GM12878 (cell line): Measurements from ENCODE around the gene PKN2.

Experiments used
- HCFC1 ChIP-seq: fragments of 150-350 bp; IDR thresholded peaks from 2 replicates; pipeline ENCODE4 v1.6.1; 2014; ENCODE audit warnings: low read length
- MYC ChIP-seq: IDR thresholded peaks from 2 replicates; pipeline ENCODE4 v1.6.1; 2011; ENCODE audit warnings: mild to moderate bottlenecking, low read length, moderate library complexity, inconsistent platforms; ENCODE audit not compliant: insufficient read depth, insufficient replicate concordance, insufficient read length, severe bottlenecking
- NFYB ChIP-seq: IDR thresholded peaks from 2 replicates; pipeline ENCODE4 v1.6.1; 2011; ENCODE audit warnings: low read depth, mild to moderate bottlenecking, low read length, improper control_type of control experiment, moderate library complexity; ENCODE audit not compliant: insufficient read depth
- POLR2AphosphoS5 ChIP-seq: IDR thresholded peaks from 2 replicates; pipeline ENCODE4 v1.6.1; 2011; ENCODE audit warnings: mild to moderate bottlenecking, low read length, inconsistent platforms
- RFX5 ChIP-seq: IDR thresholded peaks from 2 replicates; pipeline ENCODE4 v1.6.1; 2011; ENCODE audit warnings: low read depth, low read length, improper control_type of control experiment
- SREBF2 ChIP-seq: IDR thresholded peaks from 2 replicates; pipeline ENCODE4 v1.6.1; 2012; ENCODE audit warnings: mild to moderate bottlenecking, low read length
- ZNF217 ChIP-seq: fragments of 450-650 bp; IDR thresholded peaks from 2 replicates; pipeline ENCODE4 v1.6.1; 2017; ENCODE audit warnings: antibody characterized with exemption, mild to moderate bottlenecking
- ZNF384 ChIP-seq: IDR thresholded peaks from 2 replicates; pipeline ENCODE4 v1.6.1; 2012; ENCODE audit warnings: low read depth, mild to moderate bottlenecking, low read length, improper control_type of control experiment, borderline replicate concordance
- TF ChIP-seq, protein P1 (sequence below), 3 experiments: IDR thresholded peaks in 2 of 3; conservative IDR thresholded peaks in 1 of 3; 2 replicates each; pipeline ENCODE4 v1.5.1; 2011; ENCODE audit warnings: low read depth in 3 of 3, low read length in 3 of 3, mild to moderate bottlenecking in 3 of 3, control low read depth in 2 of 3, moderate library complexity in 2 of 3, inconsistent platforms in 1 of 3, mixed read lengths in 1 of 3; ENCODE audit not compliant: control insufficient read depth in 2 of 3, insufficient read depth in 1 of 3; ENCODE audit errors: extremely low read depth in 1 of 3
- TF ChIP-seq, protein P2 (sequence below): IDR thresholded peaks from 2 replicates; pipeline ENCODE4 v1.6.1; 2012; ENCODE audit warnings: low read depth, low read length, improper control_type of control experiment

GRCh38 chr1:88735382-88735781, 51.3 kb downstream of the PKN2 start:
- TF ChIP-seq NFYB (no peak), SREBF2 (no peak), POLR2AphosphoS5 (no peak), RFX5 (no peak), ZNF384 (no peak), HCFC1 (no peak), MYC (no peak), ZNF217 (no peak)
- TF ChIP-seq, protein P1, sequence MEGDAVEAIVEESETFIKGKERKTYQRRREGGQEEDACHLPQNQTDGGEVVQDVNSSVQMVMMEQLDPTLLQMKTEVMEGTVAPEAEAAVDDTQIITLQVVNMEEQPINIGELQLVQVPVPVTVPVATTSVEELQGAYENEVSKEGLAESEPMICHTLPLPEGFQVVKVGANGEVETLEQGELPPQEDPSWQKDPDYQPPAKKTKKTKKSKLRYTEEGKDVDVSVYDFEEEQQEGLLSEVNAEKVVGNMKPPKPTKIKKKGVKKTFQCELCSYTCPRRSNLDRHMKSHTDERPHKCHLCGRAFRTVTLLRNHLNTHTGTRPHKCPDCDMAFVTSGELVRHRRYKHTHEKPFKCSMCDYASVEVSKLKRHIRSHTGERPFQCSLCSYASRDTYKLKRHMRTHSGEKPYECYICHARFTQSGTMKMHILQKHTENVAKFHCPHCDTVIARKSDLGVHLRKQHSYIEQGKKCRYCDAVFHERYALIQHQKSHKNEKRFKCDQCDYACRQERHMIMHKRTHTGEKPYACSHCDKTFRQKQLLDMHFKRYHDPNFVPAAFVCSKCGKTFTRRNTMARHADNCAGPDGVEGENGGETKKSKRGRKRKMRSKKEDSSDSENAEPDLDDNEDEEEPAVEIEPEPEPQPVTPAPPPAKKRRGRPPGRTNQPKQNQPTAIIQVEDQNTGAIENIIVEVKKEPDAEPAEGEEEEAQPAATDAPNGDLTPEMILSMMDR (IDR thresholded peaks at IDR 0.05 in 2 of 3, conservative IDR thresholded peaks at IDR 0.05 in 1 of 3; ENCODE audit: control insufficient read depth in 2 of 3, extremely low read depth in 1 of 3, insufficient read depth in 1 of 3, low read depth in 3 of 3, low read length in 3 of 3), result no peak
- TF ChIP-seq, protein P2, sequence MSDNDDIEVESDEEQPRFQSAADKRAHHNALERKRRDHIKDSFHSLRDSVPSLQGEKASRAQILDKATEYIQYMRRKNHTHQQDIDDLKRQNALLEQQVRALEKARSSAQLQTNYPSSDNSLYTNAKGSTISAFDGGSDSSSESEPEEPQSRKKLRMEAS, result no peak
